Measurements from ENCODE around the gene PTPN3.

GRCh38 chr9:109399258-109399767 is 98.8 kb downstream of the PTPN3 start:
- TF ChIP-seq CTCF (conservative IDR thresholded peaks at IDR 0.05 in 1 of 2, IDR thresholded peaks at IDR 0.05 in 1 of 2; ENCODE audit: low read depth in 1 of 2, low read length in 2 of 2) (no peak), EZH2 (IDR thresholded peaks at IDR 0.05; ENCODE audit: low read length, missing control alignments) (no peak)
